Measurements from ENCODE around the gene CXCR6.

Gene CXCR6

GRCh38 chr3:45912435-45912834, 30.8 kb upstream of the CXCR6 start:
- no peak overlapping the region for H3K4me3 ChIP-seq (ENCODE audit: low read depth, low read length)
- no peak for TF ChIP-seq CTCF (IDR thresholded peaks at IDR 0.05; ENCODE audit: borderline replicate concordance, insufficient read depth, low read depth, low read length)

- no peak overlapping the region for H3K4me3 ChIP-seq (ENCODE audit: low read depth, low read length)
- no peak for TF ChIP-seq CTCF (IDR thresholded peaks at IDR 0.05; ENCODE audit: borderline replicate concordance, insufficient read depth, low read depth, low read length)
These were observed 28.8 kb upstream of the CXCR6 start for GRCh38 chr3:45914362-45915058.

- no peak overlapping the region for H3K4me3 ChIP-seq (ENCODE audit: low read depth, low read length)
- no peak for TF ChIP-seq CTCF (IDR thresholded peaks at IDR 0.05; ENCODE audit: borderline replicate concordance, insufficient read depth, low read depth, low read length)
These were observed 28.2 kb upstream of the CXCR6 start for GRCh38 chr3:45915059-45915439.

- no peak overlapping the region for H3K4me3 ChIP-seq (ENCODE audit: low read depth, low read length)
- no peak for TF ChIP-seq CTCF (IDR thresholded peaks at IDR 0.05; ENCODE audit: borderline replicate concordance, insufficient read depth, low read depth, low read length)
These were observed 27.6 kb upstream of the CXCR6 start for GRCh38 chr3:45915518-45916231.

GRCh38 chr3:45917146-45917898, 25.9 kb upstream of the CXCR6 start:
- no peak overlapping the region for H3K4me3 ChIP-seq (ENCODE audit: low read depth, low read length)
- TF ChIP-seq CTCF (IDR thresholded peaks at IDR 0.05; ENCODE audit: borderline replicate concordance, insufficient read depth, low read depth, low read length): no peak

GRCh38 chr3:45921158-45922038, 21.9 kb upstream of the CXCR6 start:
- TF ChIP-seq CTCF (IDR thresholded peaks at IDR 0.05; ENCODE audit: borderline replicate concordance, insufficient read depth, low read depth, low read length): no peak
- H3K4me3 ChIP-seq (ENCODE audit: low read depth, low read length): no peak overlapping the region

Measured in GM12875 (cell line).